Erythroblast (primary cell): ENCODE measurements around the gene RPA1.

Source experiments
- GATA1 ChIP-seq: IDR thresholded peaks from 2 replicates; pipeline ENCODE4 v1.6.1; 2011; ENCODE audit warnings: low read depth, mild to moderate bottlenecking, control low read depth, low read length, moderate library complexity
- POLR2A ChIP-seq: IDR thresholded peaks from 2 replicates; pipeline ENCODE4 v1.6.1; 2011; ENCODE audit warnings: mild to moderate bottlenecking, low read length

GRCh38 chr17:1947229-1947742 is 117.5 kb downstream of the RPA1 start:
- TF ChIP-seq POLR2A: no peak
- no peak for TF ChIP-seq GATA1
